ENCODE measurements around the gene TLCD5. TPM values are rescaled to one million over a fixed set of nuclear protein-coding genes. Genes with fewer than 3 reads are reported as not detected.

Gene TLCD5
- total RNA-seq, 1 donor from 2014 or later = 0.27 TPM

GRCh38 chr11:120336641-120337354 is 11.7 kb downstream of the TLCD5 start:
- intact Hi-C loops (cut with micrococcal nuclease) = loop anchor here (1.0 to 10.0 kb wide), 2 partner anchors 8 to 98 kb away; no protein-coding TSS in a partner anchor

GRCh38 chr11:120337355-120338106 is 12.4 kb downstream of the TLCD5 start:
- intact Hi-C loops (cut with micrococcal nuclease) = loop anchor here (10.0 kb wide), 1 partner anchor 97 kb away; no protein-coding TSS in a partner anchor

GRCh38 chr11:120338107-120338933 is 13.2 kb downstream of the TLCD5 start:
- intact Hi-C loops (cut with micrococcal nuclease) = loop anchor here (10.0 kb wide), 1 partner anchor 96 kb away; no protein-coding TSS in a partner anchor

GRCh38 chr11:120339394-120339890 is 14.3 kb downstream of the TLCD5 start:
- intact Hi-C loops (cut with micrococcal nuclease) = loop anchor here (1.0 to 10.0 kb wide), 2 partner anchors 95 to 172 kb away; partner anchors contain the start of gene GRIK4

GRCh38 chr11:120340529-120340928 is 15.4 kb downstream of the TLCD5 start:
- intact Hi-C loops (cut with micrococcal nuclease) = loop anchor here (5.0 kb wide), 1 partner anchor 93 kb away; no protein-coding TSS in a partner anchor

GRCh38 chr11:120342226-120342625 is 17.1 kb downstream of the TLCD5 start:
- intact Hi-C loops (cut with micrococcal nuclease) = loop anchor here (5.0 kb wide), 1 partner anchor 95 kb away; no protein-coding TSS in a partner anchor

- intact Hi-C loops (cut with micrococcal nuclease) = loop anchor here (5.0 kb wide), 1 partner anchor 95 kb away; no protein-coding TSS in a partner anchor
Measured at GRCh38 chr11:120342678-120343077, 17.6 kb downstream of the TLCD5 start.

- intact Hi-C loops (cut with micrococcal nuclease) = loop anchor here (5.0 kb wide), 1 partner anchor 96 kb away; no protein-coding TSS in a partner anchor
Measured at GRCh38 chr11:120343429-120343828, 18.3 kb downstream of the TLCD5 start.

- intact Hi-C loops (cut with micrococcal nuclease) = loop anchor here (1.0 to 5.0 kb wide), 2 partner anchors 8 to 97 kb away; partner anchors contain the start of gene ARHGEF12
Measured at GRCh38 chr11:120344302-120345004, 19.4 kb downstream of the TLCD5 start.

GRCh38 chr11:120346233-120346632 is 21.1 kb downstream of the TLCD5 start:
- intact Hi-C loops (cut with micrococcal nuclease) = no loop called here

- intact Hi-C loops (cut with micrococcal nuclease) = no loop called here
Measured at GRCh38 chr11:120350637-120351036, 25.5 kb downstream of the TLCD5 start.

GRCh38 chr11:120352405-120352804 is 27.3 kb downstream of the TLCD5 start:
- intact Hi-C loops (cut with micrococcal nuclease) = no loop called here

- intact Hi-C loops (cut with micrococcal nuclease) = no loop called here
Measured at GRCh38 chr11:120354068-120354467, 29.0 kb downstream of the TLCD5 start.

- intact Hi-C loops (cut with micrococcal nuclease) = no loop called here
Measured at GRCh38 chr11:120354779-120355178, 29.7 kb downstream of the TLCD5 start.

- intact Hi-C loops (cut with micrococcal nuclease) = no loop called here
Measured at GRCh38 chr11:120357620-120358019, 32.5 kb downstream of the TLCD5 start.

- intact Hi-C loops (cut with micrococcal nuclease) = no loop called here
Measured at GRCh38 chr11:120358729-120359128, 33.6 kb downstream of the TLCD5 start.

- intact Hi-C loops (cut with micrococcal nuclease) = no loop called here
Measured at GRCh38 chr11:120363436-120363835, 38.3 kb downstream of the TLCD5 start.

GRCh38 chr11:120365512-120365911 is 40.4 kb downstream of the TLCD5 start:
- intact Hi-C loops (cut with micrococcal nuclease) = no loop called here

GRCh38 chr11:120372296-120372695 is 47.2 kb downstream of the TLCD5 start:
- intact Hi-C loops (cut with micrococcal nuclease) = no loop called here

- intact Hi-C loops (cut with micrococcal nuclease) = no loop called here
Measured at GRCh38 chr11:120375076-120375475, 50.0 kb downstream of the TLCD5 start.

All from T-helper 2 cell treated with Interferon-gamma antibody and Interleukin-4, amounts not matched to agents 100 ng/mL and 5 ng/mL, for 36 hours (primary cell).